ENCODE results near the gene TUBGCP2.
"Not testable (repeated sequence)": the region's sequence is repeated elsewhere in the genome, so short reads cannot be mapped to it uniquely, and the experiment has no call there.

The TUBGCP2 gene

GRCh38 chr10:133324857-133325260, 16.2 kb upstream of the TUBGCP2 start:
- H3K9ac ChIP-seq, result peak overlapping the region; percentile 43
- H2AFZ ChIP-seq, result peak overlapping the region; percentile 99
- H3K9me3 ChIP-seq (ENCODE audit: control insufficient read depth, low read length), result no peaks in the 10 kb centered on the region
- peak overlapping the region; percentile 70 for H3K4me3 ChIP-seq (ENCODE audit: low read depth, low read length)
- peaks cover 4% of the 10 kb centered on the region for H3K4me1 ChIP-seq
- no peaks in the 10 kb centered on the region for H3K36me3 ChIP-seq (ENCODE audit: control insufficient read depth, insufficient read depth, low read length)
- H3K79me2 ChIP-seq, result no peaks in the 10 kb centered on the region
- peak overlapping the region; percentile 36 for H3K4me2 ChIP-seq (ENCODE audit: low read length)
- peak overlapping the region; percentile 77 for H3K27ac ChIP-seq
- no peak for TF ChIP-seq CTCF (IDR thresholded peaks at IDR 0.05)
- no peaks in the 10 kb centered on the region for H3K27me3 ChIP-seq (ENCODE audit: control insufficient read depth, insufficient read depth, low read length)

DNA sequence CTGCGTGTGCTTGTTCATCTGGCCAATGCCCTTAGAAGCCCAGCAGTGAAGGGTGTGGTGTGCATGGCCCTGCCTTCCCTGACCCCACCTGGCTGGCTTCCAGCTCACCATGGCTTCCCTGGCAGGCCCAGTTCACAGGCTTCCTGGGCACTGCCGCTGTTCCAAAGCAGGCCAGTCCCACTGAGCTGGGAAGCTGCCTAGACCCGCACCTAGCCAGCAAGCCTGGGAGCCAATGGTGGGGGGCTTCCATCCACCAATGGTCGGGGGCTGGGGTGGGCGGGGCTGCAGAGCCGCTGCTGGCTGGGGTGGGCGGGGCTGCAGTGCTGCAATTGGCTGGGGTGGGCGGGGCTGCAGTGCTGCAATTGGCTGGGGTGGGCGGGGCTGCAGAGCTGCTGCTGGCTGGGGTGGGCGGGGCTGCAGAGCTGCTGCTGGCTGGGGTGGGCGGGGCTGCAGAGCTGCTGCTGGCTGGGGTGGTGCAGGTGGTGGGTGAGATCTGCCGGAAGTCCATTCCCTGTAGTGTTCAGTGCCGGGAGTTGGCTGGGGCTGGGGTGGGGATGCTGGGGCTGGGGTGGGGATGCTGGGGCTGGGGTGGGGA, 15.6 kb upstream of the TUBGCP2 start:
- no peak overlapping the region for H3K4me3 ChIP-seq (ENCODE audit: low read depth, low read length)
- H3K4me1 ChIP-seq, result peaks cover 4% of the 10 kb centered on the region
- no peak overlapping the region for H3K27ac ChIP-seq
- no peak for TF ChIP-seq CTCF (IDR thresholded peaks at IDR 0.05)
- peak overlapping the region; percentile 36 for H3K4me2 ChIP-seq (ENCODE audit: low read length)
- H3K9me3 ChIP-seq (ENCODE audit: control insufficient read depth, low read length), result no peaks in the 10 kb centered on the region
- no peaks in the 10 kb centered on the region for H3K79me2 ChIP-seq
- peak overlapping the region; percentile 45 for H2AFZ ChIP-seq
- no peaks in the 10 kb centered on the region for H3K27me3 ChIP-seq (ENCODE audit: control insufficient read depth, insufficient read depth, low read length)
- H3K36me3 ChIP-seq (ENCODE audit: control insufficient read depth, insufficient read depth, low read length), result no peaks in the 10 kb centered on the region
- H3K9ac ChIP-seq, result no peak overlapping the region

- H3K9ac ChIP-seq; H3K4me1 ChIP-seq; H3K27me3 ChIP-seq (ENCODE audit: control insufficient read depth, insufficient read depth, low read length); H2AFZ ChIP-seq; H3K4me2 ChIP-seq (ENCODE audit: low read length); H3K9me3 ChIP-seq (ENCODE audit: control insufficient read depth, low read length); H3K4me3 ChIP-seq (ENCODE audit: low read depth, low read length); H3K27ac ChIP-seq; H3K79me2 ChIP-seq; H3K36me3 ChIP-seq (ENCODE audit: control insufficient read depth, insufficient read depth, low read length): not testable (repeated sequence)
Observed at GRCh38 chr10:133322064-133322709, 13.5 kb upstream of the TUBGCP2 start.

DNA sequence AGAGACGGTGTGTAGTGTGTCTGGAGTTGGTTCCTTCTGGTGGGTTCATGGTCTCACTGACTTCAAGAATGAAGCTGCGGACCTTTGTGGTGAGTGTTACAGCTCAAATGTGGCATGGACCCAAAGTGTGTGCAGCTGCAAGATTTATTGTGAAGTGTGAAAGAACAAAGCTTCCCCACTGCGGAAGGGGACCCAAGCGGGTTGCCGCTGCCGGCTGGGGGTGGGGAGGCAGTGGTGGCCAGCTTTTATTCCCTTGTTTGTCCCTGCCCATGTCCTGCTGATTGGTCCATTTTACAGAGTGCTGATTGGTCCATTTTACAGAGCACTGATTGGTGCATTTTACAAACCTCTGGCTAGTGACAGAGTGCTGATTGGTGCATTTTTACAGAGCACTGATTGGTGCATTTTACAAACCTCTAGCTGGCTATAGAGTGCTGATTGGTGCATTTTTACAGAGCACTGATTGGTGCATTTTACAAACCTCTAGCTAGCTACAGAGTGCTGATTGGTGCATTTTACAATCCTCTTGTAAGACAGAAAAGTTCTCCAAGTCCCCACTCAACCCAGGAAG, 12.3 kb upstream of the TUBGCP2 start:
- not testable (repeated sequence) for H3K27ac ChIP-seq; H3K4me3 ChIP-seq (ENCODE audit: low read depth, low read length); H2AFZ ChIP-seq; H3K4me1 ChIP-seq; H3K27me3 ChIP-seq (ENCODE audit: control insufficient read depth, insufficient read depth, low read length); H3K36me3 ChIP-seq (ENCODE audit: control insufficient read depth, insufficient read depth, low read length); H3K9me3 ChIP-seq (ENCODE audit: control insufficient read depth, low read length); H3K79me2 ChIP-seq; H3K9ac ChIP-seq; H3K4me2 ChIP-seq (ENCODE audit: low read length)

DNA sequence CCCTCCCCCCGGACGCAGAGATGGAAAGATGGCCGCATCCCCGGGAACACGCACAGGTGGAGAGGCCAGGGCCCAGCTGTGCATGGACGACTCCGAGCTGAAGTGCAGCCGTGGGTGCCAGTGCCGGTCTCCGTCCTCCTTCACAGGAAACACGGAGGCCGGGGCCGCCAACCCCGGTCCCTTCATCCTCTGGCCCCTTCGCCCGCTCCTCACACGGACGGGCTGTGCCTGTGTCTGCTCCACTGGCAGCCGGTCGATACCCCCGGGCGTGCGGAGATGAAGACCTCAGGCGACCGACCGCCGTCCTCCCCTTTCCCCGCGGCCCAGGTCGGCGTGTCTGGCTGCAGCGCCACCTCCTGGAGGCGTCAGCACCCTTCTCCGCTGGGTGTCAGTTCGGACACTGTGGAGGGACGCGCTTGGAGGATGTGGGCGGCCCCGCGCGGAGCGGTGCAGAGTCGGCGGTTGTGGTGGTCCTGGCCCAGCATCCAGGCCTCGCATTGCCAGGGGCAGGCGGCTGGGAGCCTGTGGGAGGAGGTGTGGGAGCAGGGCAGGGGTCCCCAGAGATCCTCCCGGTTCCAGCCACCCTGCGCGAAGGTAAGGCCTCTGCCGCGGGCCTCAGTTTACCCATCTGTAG, 9.9 kb upstream of the TUBGCP2 start:
- no peaks in the 10 kb centered on the region for H3K79me2 ChIP-seq
- no peak overlapping the region for H3K9ac ChIP-seq
- peak overlapping the region; percentile 28 for H3K4me3 ChIP-seq (ENCODE audit: low read depth, low read length)
- peak; percentile 72 for TF ChIP-seq CTCF (IDR thresholded peaks at IDR 0.05)
- no peaks in the 10 kb centered on the region for H3K36me3 ChIP-seq (ENCODE audit: control insufficient read depth, insufficient read depth, low read length)
- no peak overlapping the region for H3K27ac ChIP-seq
- peaks cover 3% of the 10 kb centered on the region for H3K4me1 ChIP-seq
- H2AFZ ChIP-seq, result peak overlapping the region; percentile 87
- H3K9me3 ChIP-seq (ENCODE audit: control insufficient read depth, low read length), result no peaks in the 10 kb centered on the region
- peak overlapping the region; percentile 69 for H3K4me2 ChIP-seq (ENCODE audit: low read length)
- H3K27me3 ChIP-seq (ENCODE audit: control insufficient read depth, insufficient read depth, low read length), result no peaks in the 10 kb centered on the region

All from parathyroid adenoma (tissue), 2 donors.